ENCODE measurements around the gene ADCY10. TPM values are rescaled to one million over a fixed set of nuclear protein-coding genes. Genes with fewer than 3 reads are reported as not detected.

ADCY10 gene
- total RNA-seq, 4 donors from 2014 or later: 0.22 to 0.57 (median 0.41) TPM

DNA sequence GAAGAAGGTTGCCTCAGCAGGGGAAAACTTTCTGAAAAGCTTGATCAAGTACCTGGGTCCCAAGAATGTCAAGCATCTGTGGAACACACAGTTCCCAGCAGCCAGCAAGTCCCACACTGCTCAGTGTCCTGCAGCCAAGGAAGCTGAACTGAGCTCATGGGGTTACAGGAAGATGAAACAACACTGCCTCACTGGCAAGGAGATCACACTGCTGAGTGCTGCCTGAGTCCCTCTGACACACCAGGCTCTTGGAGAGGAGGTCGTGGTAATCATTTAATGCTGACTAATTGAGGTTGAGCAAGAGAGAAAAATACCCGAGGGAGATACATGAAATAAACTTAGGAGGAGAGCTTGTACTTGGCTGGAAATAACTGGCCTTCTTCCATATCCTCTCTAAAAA is 116.9 kb downstream of the ADCY10 start:
- no peak for TF ChIP-seq CTCF (IDR thresholded peaks at IDR 0.05; ENCODE audit: low read depth)

GRCh38 chr1:167795810-167796740 is 117.9 kb downstream of the ADCY10 start:
- no peak for TF ChIP-seq CTCF (IDR thresholded peaks at IDR 0.05; ENCODE audit: low read depth)

DNA sequence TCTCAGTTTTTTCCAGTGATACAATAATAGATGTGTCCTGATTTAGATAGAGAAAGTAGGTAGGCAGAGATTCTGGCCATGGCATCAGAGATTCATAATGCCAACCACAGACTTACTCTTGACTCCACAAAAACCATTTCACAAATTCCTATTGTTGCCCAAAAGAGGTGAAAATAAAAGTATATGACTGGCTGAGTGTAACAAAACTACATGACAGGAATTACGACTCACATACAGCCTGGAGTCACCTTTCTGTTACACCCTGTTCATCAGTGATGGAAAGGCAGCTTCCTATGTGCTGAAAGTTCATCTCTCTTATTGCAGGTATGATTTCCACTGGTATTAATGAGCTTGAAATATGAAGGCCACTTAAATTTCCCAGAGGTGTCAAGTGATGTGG is 119.9 kb downstream of the ADCY10 start:
- no peak for TF ChIP-seq CTCF (IDR thresholded peaks at IDR 0.05; ENCODE audit: low read depth)

GRCh38 chr1:167792188-167792565 is 121.8 kb downstream of the ADCY10 start:
- no peak for TF ChIP-seq CTCF (IDR thresholded peaks at IDR 0.05; ENCODE audit: low read depth)

DNA sequence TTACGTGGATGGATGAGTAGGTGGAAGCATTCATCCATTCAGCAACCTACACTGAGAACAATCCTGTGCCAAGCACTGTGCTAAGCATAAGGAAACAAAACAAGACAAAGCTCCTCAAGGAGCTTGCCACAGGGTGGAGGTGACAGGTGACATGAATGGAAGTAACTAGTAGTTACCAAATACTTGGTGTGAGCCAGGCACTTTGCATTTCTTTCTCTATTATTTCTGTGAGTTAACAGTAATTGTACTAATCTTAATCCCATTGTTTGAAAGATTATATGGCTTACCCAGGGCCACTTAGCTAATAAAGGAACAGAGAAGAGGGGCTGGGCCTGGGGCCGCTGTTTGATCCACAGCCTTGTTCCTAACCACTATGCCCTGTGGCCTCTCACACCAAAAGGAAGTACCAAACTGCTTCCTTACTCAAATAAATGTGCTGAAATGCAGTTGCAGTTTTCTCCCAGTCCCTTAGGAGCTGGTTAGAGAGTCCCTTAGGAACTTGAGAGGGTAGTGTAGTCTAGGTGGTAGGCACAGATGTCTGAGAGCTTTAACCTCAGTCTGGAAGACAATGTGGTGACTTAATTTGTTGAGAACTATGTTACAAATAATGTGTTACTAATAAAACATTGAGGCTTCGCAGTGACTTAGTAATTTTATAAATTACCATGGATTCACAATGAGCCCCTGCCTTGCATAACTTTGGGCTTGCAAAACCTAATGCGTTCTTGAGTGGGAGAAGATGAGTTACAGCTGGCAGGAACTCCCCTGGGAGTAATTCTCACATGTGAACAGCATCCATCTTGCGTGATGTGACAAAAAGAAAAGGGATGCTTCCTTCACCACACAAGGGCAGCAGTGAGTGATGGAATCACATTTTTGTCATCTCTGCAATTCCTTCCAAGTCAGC is 122.4 kb downstream of the ADCY10 start:
- TF ChIP-seq CTCF (IDR thresholded peaks at IDR 0.05; ENCODE audit: low read depth): no peak

DNA sequence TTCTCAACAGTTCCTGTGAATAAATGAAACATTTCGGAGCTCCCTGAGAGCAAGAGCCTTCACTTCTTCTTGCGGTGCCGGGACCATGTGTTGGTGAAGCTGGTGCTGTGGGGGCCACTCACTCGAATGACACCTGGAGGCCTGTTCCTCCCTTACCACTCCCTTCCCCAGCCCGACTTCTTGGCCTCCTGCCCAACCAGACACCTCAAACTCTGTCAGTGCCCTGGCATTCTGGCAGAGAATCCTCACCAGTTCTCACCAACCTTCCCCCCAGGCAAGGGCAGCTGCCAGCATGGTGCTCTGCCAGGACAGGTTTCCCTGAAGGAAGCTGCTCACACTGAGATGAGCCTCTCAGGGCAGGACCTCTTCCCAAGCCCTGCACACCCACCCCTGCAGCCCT is 123.8 kb downstream of the ADCY10 start:
- TF ChIP-seq CTCF (IDR thresholded peaks at IDR 0.05; ENCODE audit: low read depth): no peak

DNA sequence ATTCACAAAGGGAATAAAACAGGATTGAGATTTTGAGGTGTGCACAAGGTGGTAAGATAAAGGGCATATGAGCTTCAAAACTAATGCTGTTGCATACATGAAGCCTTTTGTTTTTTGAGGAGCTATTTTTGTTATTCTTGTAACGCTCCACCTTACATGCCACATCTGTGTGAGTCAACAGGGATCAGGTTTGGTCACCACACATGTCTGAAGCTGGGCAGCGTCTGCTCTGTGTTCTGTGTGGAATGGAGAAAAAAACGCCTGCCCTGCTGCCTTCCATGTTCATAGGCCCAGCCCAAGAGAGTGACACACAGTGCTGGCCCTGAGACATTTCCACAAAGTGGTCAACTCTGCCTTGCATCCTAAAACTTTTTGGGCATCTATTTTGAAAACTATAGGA is 124.4 kb downstream of the ADCY10 start:
- TF ChIP-seq CTCF (IDR thresholded peaks at IDR 0.05; ENCODE audit: low read depth): no peak
